ENCODE measurements around the gene GLO1.
A peak's percentile ranks its signal among the peaks of the same experiment; 100 is the strongest.

The GLO1 gene

DNA sequence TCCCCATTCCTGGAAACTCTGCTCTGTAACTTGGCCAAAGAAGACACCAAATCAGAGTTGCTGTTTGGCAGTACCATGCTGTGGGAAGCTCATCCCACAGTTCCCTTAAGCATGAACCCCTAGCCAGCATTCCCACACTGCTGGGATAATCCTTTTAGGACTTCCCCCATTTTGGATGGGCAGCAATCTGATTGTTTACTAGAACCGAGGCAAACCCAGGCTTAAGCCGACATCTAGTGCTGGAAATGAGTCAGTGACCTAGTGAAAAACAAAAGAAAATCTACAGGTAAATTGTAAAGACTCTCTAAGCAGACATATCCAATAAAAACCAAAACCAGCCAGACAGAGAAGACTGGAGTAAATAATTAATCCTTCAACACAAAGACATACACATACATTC is 17.4 kb upstream of the GLO1 start:
- no peaks in the 10 kb centered on the region for H3F3A ChIP-seq (ENCODE audit: insufficient read depth, low read length)
- no peak overlapping the region for H3K27ac ChIP-seq (ENCODE audit: low read depth, low read length, poor library complexity, severe bottlenecking)
- H2AFZ ChIP-seq (ENCODE audit: low read length), result no peak overlapping the region
- H3K36me3 ChIP-seq (ENCODE audit: insufficient read depth, low read length), result no peaks in the 10 kb centered on the region
- H3K79me2 ChIP-seq (ENCODE audit: insufficient read depth, low read length), result no peaks in the 10 kb centered on the region
- H3K9ac ChIP-seq (ENCODE audit: low read length), result no peak overlapping the region
- H3K27me3 ChIP-seq (ENCODE audit: insufficient read depth, low read length), result no peaks in the 10 kb centered on the region
- H3K9me2 ChIP-seq (ENCODE audit: low read depth, low read length), result no peaks in the 10 kb centered on the region
- H3K9me3 ChIP-seq (ENCODE audit: low read length), result no peaks in the 10 kb centered on the region
- no peak overlapping the region for H3K4me2 ChIP-seq (ENCODE audit: low read length)
- no peak overlapping the region for H3K4me3 ChIP-seq (ENCODE audit: low read depth, low read length, poor library complexity, severe bottlenecking)
- no peaks in the 10 kb centered on the region for H3K4me1 ChIP-seq (ENCODE audit: insufficient read depth, low read length, severe bottlenecking)
- no peaks in the 10 kb centered on the region for H4K20me1 ChIP-seq (ENCODE audit: insufficient read depth, low read length)
- TF ChIP-seq CTCF (IDR thresholded peaks at IDR 0.05; ENCODE audit: low read length) (peak; percentile 23; the same call in 1 of the 2 replicates), EZH2 (IDR thresholded peaks at IDR 0.05; ENCODE audit: borderline replicate concordance, low read length) (no peak)

- Histone ChIP-seq H3K4me2 (ENCODE audit: low read length) (no peak overlapping the region), H3K4me3 (ENCODE audit: low read depth, low read length, poor library complexity, severe bottlenecking) (no peak overlapping the region), H3K9ac (ENCODE audit: low read length) (no peak overlapping the region), H3K36me3 (ENCODE audit: insufficient read depth, low read length) (no peaks in the 10 kb centered on the region), H3K4me1 (ENCODE audit: insufficient read depth, low read length, severe bottlenecking) (peaks cover 6% of the 10 kb centered on the region), H3K9me3 (ENCODE audit: low read length) (no peaks in the 10 kb centered on the region), H3K79me2 (ENCODE audit: insufficient read depth, low read length) (no peaks in the 10 kb centered on the region), H3K9me2 (ENCODE audit: low read depth, low read length) (no peaks in the 10 kb centered on the region), H3K27me3 (ENCODE audit: insufficient read depth, low read length) (no peaks in the 10 kb centered on the region), H3K27ac (ENCODE audit: low read depth, low read length, poor library complexity, severe bottlenecking) (no peak overlapping the region), H3F3A (ENCODE audit: insufficient read depth, low read length) (no peaks in the 10 kb centered on the region), H2AFZ (ENCODE audit: low read length) (no peak overlapping the region), H4K20me1 (ENCODE audit: insufficient read depth, low read length) (no peaks in the 10 kb centered on the region)
- TF ChIP-seq EZH2 (IDR thresholded peaks at IDR 0.05; ENCODE audit: borderline replicate concordance, low read length) (no peak), CTCF (IDR thresholded peaks at IDR 0.05; ENCODE audit: low read length) (no peak)
Measured at GRCh38 chr6:38719358-38719757, 16.4 kb upstream of the GLO1 start.

GRCh38 chr6:38716825-38717224 is 13.9 kb upstream of the GLO1 start:
- TF ChIP-seq CTCF (IDR thresholded peaks at IDR 0.05; ENCODE audit: low read length), result no peak
- no peak overlapping the region for H2AFZ ChIP-seq (ENCODE audit: low read length)
- H3K27me3 ChIP-seq (ENCODE audit: insufficient read depth, low read length), result no peaks in the 10 kb centered on the region

More at GRCh38 chr6:38716825-38717224, 13.9 kb upstream of the GLO1 start:
- Histone ChIP-seq H4K20me1 (ENCODE audit: insufficient read depth, low read length) (no peaks in the 10 kb centered on the region), H3F3A (ENCODE audit: insufficient read depth, low read length) (no peaks in the 10 kb centered on the region), H3K4me2 (ENCODE audit: low read length) (no peak overlapping the region), H3K4me3 (ENCODE audit: low read depth, low read length, poor library complexity, severe bottlenecking) (no peak overlapping the region), H3K27ac (ENCODE audit: low read depth, low read length, poor library complexity, severe bottlenecking) (no peak overlapping the region), H3K9ac (ENCODE audit: low read length) (no peak overlapping the region), H3K36me3 (ENCODE audit: insufficient read depth, low read length) (no peaks in the 10 kb centered on the region), H3K4me1 (ENCODE audit: insufficient read depth, low read length, severe bottlenecking) (peaks cover 6% of the 10 kb centered on the region), H3K9me2 (ENCODE audit: low read depth, low read length) (no peaks in the 10 kb centered on the region), H3K79me2 (ENCODE audit: insufficient read depth, low read length) (no peaks in the 10 kb centered on the region), H3K9me3 (ENCODE audit: low read length) (no peaks in the 10 kb centered on the region)

All from OCI-LY1 (cell line).